HL-60 (cell line): ENCODE data around the gene UFC1.

Source experiments
- POLR2AphosphoS5 ChIP-seq: IDR thresholded peaks from 2 replicates; pipeline ENCODE4 v1.6.1; 2012; ENCODE audit warnings: low read depth
- SPI1 ChIP-seq: IDR thresholded peaks from 2 replicates; pipeline ENCODE4 v1.6.1; 2012; ENCODE audit warnings: low read depth, mild to moderate bottlenecking, borderline replicate concordance
- TF ChIP-seq, protein P1 (sequence below): IDR thresholded peaks from one replicate; pipeline ENCODE4 v1.5.1; 2011; ENCODE audit warnings: low read length, control low read depth, inconsistent platforms; ENCODE audit not compliant: insufficient read depth

DNA sequence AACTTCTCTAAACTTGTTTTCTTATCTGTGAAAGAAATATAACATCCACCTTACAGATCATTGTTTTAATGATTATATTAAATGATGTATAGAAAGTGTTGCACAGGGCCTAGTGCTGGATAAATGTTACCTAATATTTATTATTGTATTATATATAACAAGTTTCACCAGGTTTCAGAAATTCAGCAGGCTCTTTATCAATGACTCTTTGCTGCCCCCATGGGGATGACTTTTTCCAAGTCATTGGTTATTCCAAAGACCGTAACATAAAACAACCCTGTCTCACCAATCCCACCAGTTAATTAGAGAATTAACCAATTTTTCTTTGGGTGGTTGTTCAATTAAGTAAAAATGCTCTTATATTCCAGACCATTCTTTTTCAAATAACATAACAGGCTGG, 14.0 kb upstream of the UFC1 start:
- TF ChIP-seq SPI1 (no peak), POLR2AphosphoS5 (no peak)
- TF ChIP-seq, protein P1, sequence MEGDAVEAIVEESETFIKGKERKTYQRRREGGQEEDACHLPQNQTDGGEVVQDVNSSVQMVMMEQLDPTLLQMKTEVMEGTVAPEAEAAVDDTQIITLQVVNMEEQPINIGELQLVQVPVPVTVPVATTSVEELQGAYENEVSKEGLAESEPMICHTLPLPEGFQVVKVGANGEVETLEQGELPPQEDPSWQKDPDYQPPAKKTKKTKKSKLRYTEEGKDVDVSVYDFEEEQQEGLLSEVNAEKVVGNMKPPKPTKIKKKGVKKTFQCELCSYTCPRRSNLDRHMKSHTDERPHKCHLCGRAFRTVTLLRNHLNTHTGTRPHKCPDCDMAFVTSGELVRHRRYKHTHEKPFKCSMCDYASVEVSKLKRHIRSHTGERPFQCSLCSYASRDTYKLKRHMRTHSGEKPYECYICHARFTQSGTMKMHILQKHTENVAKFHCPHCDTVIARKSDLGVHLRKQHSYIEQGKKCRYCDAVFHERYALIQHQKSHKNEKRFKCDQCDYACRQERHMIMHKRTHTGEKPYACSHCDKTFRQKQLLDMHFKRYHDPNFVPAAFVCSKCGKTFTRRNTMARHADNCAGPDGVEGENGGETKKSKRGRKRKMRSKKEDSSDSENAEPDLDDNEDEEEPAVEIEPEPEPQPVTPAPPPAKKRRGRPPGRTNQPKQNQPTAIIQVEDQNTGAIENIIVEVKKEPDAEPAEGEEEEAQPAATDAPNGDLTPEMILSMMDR: peak; percentile 18
